Measurements from ENCODE around the gene CWC22.
"Not testable (repeated sequence)": the region's sequence is repeated elsewhere in the genome, so short reads cannot be mapped to it uniquely, and the experiment has no call there.

CWC22 gene
- long read RNA-seq, transcript CWC22-201 (20 exons, 2,392 nt) = major isoform, 103 of 147 reads
- long read RNA-seq, partial matches to known transcripts = 30 of 147 reads
- long read RNA-seq, other reads (novel, unspliced or antisense) = 14 of 147 reads

GRCh38 chr2:180006781-180007579 lies at the start of gene CWC22:
CWC22 (minus strand) TSS chr2:180007297; CDS start chr2:179993341, 13,956 bp downstream.
- Histone ChIP-seq H3K4me3 (replicated peaks; ENCODE audit: insufficient read depth, low read length) (peak within 1 kb of the TSS; percentile 55), H3K27me3 (ENCODE audit: insufficient read depth, poor library complexity, severe bottlenecking) (no peaks in the 10 kb centered on the region), H3K27ac (replicated peaks) (peak within 1 kb of the TSS; percentile 95)
- DNase-seq (ENCODE audit: low read depth in 1 of 2, low spot score in 1 of 2) = peak; percentile 82 to 93
- TF ChIP-seq GABPA (IDR thresholded peaks at IDR 0.05; ENCODE audit: low read depth) = peak; percentile 89
- TF ChIP-seq POLR2AphosphoS5 (IDR thresholded peaks at IDR 0.05; ENCODE audit: low read depth) = peak; percentile 73
- TF ChIP-seq, protein P1, sequence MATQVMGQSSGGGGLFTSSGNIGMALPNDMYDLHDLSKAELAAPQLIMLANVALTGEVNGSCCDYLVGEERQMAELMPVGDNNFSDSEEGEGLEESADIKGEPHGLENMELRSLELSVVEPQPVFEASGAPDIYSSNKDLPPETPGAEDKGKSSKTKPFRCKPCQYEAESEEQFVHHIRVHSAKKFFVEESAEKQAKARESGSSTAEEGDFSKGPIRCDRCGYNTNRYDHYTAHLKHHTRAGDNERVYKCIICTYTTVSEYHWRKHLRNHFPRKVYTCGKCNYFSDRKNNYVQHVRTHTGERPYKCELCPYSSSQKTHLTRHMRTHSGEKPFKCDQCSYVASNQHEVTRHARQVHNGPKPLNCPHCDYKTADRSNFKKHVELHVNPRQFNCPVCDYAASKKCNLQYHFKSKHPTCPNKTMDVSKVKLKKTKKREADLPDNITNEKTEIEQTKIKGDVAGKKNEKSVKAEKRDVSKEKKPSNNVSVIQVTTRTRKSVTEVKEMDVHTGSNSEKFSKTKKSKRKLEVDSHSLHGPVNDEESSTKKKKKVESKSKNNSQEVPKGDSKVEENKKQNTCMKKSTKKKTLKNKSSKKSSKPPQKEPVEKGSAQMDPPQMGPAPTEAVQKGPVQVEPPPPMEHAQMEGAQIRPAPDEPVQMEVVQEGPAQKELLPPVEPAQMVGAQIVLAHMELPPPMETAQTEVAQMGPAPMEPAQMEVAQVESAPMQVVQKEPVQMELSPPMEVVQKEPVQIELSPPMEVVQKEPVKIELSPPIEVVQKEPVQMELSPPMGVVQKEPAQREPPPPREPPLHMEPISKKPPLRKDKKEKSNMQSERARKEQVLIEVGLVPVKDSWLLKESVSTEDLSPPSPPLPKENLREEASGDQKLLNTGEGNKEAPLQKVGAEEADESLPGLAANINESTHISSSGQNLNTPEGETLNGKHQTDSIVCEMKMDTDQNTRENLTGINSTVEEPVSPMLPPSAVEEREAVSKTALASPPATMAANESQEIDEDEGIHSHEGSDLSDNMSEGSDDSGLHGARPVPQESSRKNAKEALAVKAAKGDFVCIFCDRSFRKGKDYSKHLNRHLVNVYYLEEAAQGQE (IDR thresholded peaks at IDR 0.05; ENCODE audit: insufficient replicate concordance, low read depth) = peak; percentile 77
- TF ChIP-seq SPI1 (IDR thresholded peaks at IDR 0.05; ENCODE audit: borderline replicate concordance, low read depth) = peak; percentile 91
- TF ChIP-seq, protein P2, sequence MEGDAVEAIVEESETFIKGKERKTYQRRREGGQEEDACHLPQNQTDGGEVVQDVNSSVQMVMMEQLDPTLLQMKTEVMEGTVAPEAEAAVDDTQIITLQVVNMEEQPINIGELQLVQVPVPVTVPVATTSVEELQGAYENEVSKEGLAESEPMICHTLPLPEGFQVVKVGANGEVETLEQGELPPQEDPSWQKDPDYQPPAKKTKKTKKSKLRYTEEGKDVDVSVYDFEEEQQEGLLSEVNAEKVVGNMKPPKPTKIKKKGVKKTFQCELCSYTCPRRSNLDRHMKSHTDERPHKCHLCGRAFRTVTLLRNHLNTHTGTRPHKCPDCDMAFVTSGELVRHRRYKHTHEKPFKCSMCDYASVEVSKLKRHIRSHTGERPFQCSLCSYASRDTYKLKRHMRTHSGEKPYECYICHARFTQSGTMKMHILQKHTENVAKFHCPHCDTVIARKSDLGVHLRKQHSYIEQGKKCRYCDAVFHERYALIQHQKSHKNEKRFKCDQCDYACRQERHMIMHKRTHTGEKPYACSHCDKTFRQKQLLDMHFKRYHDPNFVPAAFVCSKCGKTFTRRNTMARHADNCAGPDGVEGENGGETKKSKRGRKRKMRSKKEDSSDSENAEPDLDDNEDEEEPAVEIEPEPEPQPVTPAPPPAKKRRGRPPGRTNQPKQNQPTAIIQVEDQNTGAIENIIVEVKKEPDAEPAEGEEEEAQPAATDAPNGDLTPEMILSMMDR (IDR thresholded peaks at IDR 0.05; ENCODE audit: insufficient read depth, low read length) = no peak

DNA sequence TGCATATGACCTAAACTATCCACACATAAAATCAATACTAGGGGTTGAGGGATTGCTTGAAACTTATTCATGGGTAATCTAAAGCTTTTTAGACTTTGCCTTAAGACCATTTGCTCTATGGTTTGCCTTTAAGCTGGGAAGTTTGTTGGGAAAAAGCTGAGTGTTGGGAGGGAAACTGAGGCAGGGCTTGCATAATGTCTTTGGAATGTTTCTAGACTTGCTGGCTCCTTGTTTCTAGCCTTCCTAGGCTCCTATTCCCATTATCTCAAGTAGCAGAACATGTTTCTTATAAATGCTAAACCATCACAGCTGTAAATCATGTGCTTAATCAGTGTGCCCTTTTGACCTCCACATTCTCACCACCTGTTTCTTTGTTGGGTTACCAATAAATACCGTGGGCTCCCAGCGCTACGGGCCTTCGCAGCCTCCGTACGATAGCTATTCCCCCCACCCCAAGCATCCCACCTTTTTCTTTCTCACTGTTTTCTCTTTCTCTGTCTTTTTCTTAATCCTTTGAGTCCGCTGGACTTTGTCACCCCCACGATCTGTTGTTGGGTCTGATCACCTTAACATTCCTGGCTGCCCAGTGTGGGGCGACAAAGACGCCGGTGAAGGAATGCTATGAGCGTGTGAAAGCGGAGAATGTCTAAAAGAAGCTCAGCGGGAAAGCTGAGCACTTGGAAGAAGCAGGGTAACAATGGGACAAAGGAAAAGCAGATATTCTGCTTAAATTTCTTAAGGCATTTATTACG lies 49.4 kb upstream of the CWC22 start:
- TF ChIP-seq, protein P1 (IDR thresholded peaks at IDR 0.05; ENCODE audit: insufficient replicate concordance, low read depth) = no peak
- TF ChIP-seq SPI1 (IDR thresholded peaks at IDR 0.05; ENCODE audit: borderline replicate concordance, low read depth) = no peak
- TF ChIP-seq, protein P2 (IDR thresholded peaks at IDR 0.05; ENCODE audit: insufficient read depth, low read length) = no peak
- no peak for TF ChIP-seq POLR2AphosphoS5 (IDR thresholded peaks at IDR 0.05; ENCODE audit: low read depth)
- TF ChIP-seq GABPA (IDR thresholded peaks at IDR 0.05; ENCODE audit: low read depth) = no peak
- H3K27me3 ChIP-seq (ENCODE audit: insufficient read depth, poor library complexity, severe bottlenecking) = no peaks in the 10 kb centered on the region
- no peak overlapping the region for H3K4me3 ChIP-seq (replicated peaks; ENCODE audit: insufficient read depth, low read length)
- no peak overlapping the region for H3K27ac ChIP-seq (replicated peaks)
- DNase-seq (ENCODE audit: low read depth in 1 of 2, low spot score in 1 of 2) = no peak

- DNase-seq (ENCODE audit: low read depth in 1 of 2, low spot score in 1 of 2); H3K27me3 ChIP-seq (ENCODE audit: insufficient read depth, poor library complexity, severe bottlenecking); H3K4me3 ChIP-seq (replicated peaks; ENCODE audit: insufficient read depth, low read length); H3K27ac ChIP-seq (replicated peaks): not testable (repeated sequence)
Observed at GRCh38 chr2:180054576-180054975, 47.5 kb upstream of the CWC22 start.

DNA sequence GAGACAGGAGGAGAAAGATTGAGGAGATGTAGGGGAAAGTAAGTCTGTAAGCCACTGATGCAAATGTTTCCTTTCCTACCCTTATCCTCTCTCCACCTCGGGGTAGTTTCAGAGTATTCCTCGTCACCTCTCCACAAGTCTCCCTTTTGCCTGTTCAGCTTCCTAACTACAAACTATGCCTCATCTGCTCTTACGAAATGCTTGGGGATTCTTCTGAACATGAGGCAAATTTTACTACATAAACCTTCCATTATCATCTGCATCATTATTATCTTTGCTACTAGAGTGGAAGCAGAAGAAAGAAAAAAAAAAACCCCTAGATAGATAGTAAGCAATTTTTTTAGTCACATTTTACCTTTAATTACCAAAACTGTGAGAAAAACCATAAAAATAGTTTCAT lies 43.1 kb upstream of the CWC22 start:
- no peak overlapping the region for H3K27ac ChIP-seq (replicated peaks)
- TF ChIP-seq, protein P2 (IDR thresholded peaks at IDR 0.05; ENCODE audit: insufficient read depth, low read length) = no peak
- TF ChIP-seq GABPA (IDR thresholded peaks at IDR 0.05; ENCODE audit: low read depth) (no peak), SPI1 (IDR thresholded peaks at IDR 0.05; ENCODE audit: borderline replicate concordance, low read depth) (no peak)
- H3K27me3 ChIP-seq (ENCODE audit: insufficient read depth, poor library complexity, severe bottlenecking) = no peaks in the 10 kb centered on the region
- no peak for DNase-seq (ENCODE audit: low read depth in 1 of 2, low spot score in 1 of 2)
- no peak overlapping the region for H3K4me3 ChIP-seq (replicated peaks; ENCODE audit: insufficient read depth, low read length)
